Measurements from ENCODE around the gene GFOD1.

GRCh38 chr6:13427316-13427715, 60.1 kb downstream of the GFOD1 start:
- TF ChIP-seq EP300 (conservative IDR thresholded peaks at IDR 0.05; ENCODE audit: poor library complexity, severe bottlenecking) (no peak), POLR2AphosphoS5 (IDR thresholded peaks at IDR 0.05) (no peak), CTCF (IDR thresholded peaks at IDR 0.05; ENCODE audit: poor library complexity, severe bottlenecking) (no peak), RAD21 (conservative IDR thresholded peaks at IDR 0.05) (no peak)
